DMS53 (cell line): ENCODE data around the gene SHISA9.

ENCODE experiments used
- DNase-seq: peaks from one replicate; lab custom pipeline; 2025; lab: John Stamatoyannopoulos, UW

SHISA9 gene

DNA sequence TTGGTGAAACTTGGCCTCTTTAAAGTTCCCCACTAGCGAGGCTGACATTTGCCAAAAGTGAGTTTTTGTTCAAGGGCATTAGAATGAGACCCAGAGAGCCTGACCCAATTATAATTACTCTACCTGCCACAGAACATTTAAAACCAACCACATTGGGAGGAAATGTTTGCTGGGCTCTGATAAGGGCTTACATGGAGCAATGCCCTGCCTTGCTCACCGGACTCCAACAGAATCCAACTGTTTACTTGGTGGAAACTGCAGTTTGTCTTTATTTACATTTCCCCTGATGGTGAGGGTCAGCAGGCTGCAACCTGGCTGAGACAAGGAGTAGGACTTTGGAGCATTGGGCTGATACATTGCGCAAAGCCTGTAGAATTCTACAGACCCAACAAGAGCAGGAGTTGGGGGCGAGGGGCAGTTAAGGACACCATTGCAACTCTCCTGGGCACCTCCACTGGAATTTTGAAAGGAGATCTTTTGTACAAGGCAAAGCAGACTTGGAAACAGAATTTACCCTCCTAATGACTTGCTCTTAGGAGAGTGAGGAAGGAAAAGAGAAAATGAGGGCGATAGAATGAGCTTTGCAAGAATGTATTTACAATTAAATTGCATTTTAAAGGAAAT, 368.6 kb downstream of the SHISA9 start:
- no peak for DNase-seq

DNA sequence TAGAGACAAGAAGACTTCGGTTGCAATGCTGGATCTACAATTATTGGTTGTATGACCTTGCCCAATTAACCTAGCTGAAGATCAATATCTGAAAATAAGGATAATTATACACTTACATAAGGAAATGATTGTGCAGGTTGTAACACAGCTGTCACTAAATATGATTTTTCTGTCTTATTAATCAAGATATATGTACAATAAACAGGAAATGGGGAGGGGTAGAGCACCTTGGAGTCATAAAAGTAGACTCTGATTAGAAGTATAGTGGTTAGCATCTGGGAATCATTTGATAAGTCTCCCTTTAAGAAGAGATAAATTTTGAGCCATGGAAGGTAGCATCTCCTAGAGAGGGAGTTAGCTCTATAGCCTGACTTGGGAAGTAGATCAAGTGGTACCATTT, 369.2 kb downstream of the SHISA9 start:
- DNase-seq: no peak

DNA sequence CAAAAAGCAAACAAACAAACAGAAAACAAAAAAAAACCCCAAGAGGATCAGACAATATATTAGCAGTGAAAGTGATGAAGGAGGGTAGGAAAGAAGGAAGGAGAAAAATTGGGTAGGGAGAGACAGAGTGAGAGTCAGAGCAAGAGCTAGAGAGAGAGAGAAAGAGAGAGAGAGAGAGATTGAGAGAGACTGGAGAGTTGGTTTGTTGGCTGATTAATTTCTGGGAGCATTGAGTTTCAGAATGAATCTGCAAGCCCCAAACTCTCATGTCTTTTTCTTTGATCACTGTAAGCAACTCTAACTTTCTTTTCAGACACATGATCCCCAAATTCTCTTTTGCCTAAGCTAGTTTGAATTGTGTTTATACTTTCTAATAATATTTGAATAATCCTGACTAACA, 388.1 kb downstream of the SHISA9 start:
- no peak for DNase-seq
